Measurements from ENCODE around the gene PRKAG1. TPM values are rescaled to one million over a fixed set of nuclear protein-coding genes. Genes with fewer than 3 reads are reported as not detected.
A peak's percentile ranks its signal among the peaks of the same experiment; 100 is the strongest.

Gene PRKAG1
- total RNA-seq, 2 donors from 2014 or later = 27.6 to 38.1 TPM

GRCh38 chr12:49061157-49061650 is 42.6 kb upstream of the PRKAG1 start:
- H3K4me1 Mint-ChIP-seq = peaks cover 35% of the 10 kb centered on the region
- H3K27ac ChIP-seq (ENCODE audit: low read depth, low read length) = peak overlapping the region; percentile 36
- H3K9me3 Mint-ChIP-seq = no peaks in the 10 kb centered on the region
- no peak for TF ChIP-seq CTCF (conservative IDR thresholded peaks at IDR 0.05)
- no peaks in the 10 kb centered on the region for H3K27me3 Mint-ChIP-seq (ENCODE audit: insufficient read depth)
- H3K4me3 ChIP-seq (ENCODE audit: low read length) = peak overlapping the region; percentile 89
- no peaks in the 10 kb centered on the region for H3K36me3 Mint-ChIP-seq (ENCODE audit: low read depth)
- H3K9me3 ChIP-seq (ENCODE audit: control insufficient read depth, low read length) = no peaks in the 10 kb centered on the region
- H3K36me3 ChIP-seq (ENCODE audit: control insufficient read depth, insufficient read depth, low read length) = no peaks in the 10 kb centered on the region
- H3K9ac ChIP-seq (ENCODE audit: extremely low read depth, low read length, poor library complexity, severe bottlenecking) = peak overlapping the region; percentile 92
- peak overlapping the region; percentile 99 for H3K27ac Mint-ChIP-seq
- H3K4me3 Mint-ChIP-seq = peak overlapping the region; percentile 96
- peaks cover 4% of the 10 kb centered on the region for H3K4me1 ChIP-seq (ENCODE audit: control insufficient read depth, insufficient read depth, low read length)
- 7 to 21% methylated on average over 9 to 16 of the region's 16 CpGs for WGBS, 2 experiments (ENCODE audit: insufficient coverage in 1 of 2, insufficient read length in 1 of 2)
- no peaks in the 10 kb centered on the region for H3K27me3 ChIP-seq (ENCODE audit: control insufficient read depth, insufficient read depth, low read length, poor library complexity, severe bottlenecking)
- no peak for DNase-seq

GRCh38 chr12:49060237-49061156 is 41.9 kb upstream of the PRKAG1 start, which contains the start of gene KMT2D:
TSS of gene KMT2D (minus strand) at chr12:49060794. CDS start at chr12:49055324, 5,470 bp downstream.
- peak; percentile 60 for TF ChIP-seq CTCF (conservative IDR thresholded peaks at IDR 0.05)
- 0 to 1% methylated on average over 25 to 74 of the region's 74 CpGs for WGBS, 2 experiments (ENCODE audit: insufficient coverage in 1 of 2, insufficient read length in 1 of 2)
- DNase-seq = peak; percentile 98
- peaks cover 5% of the 10 kb centered on the region for H3K36me3 Mint-ChIP-seq (ENCODE audit: low read depth)
- Histone ChIP-seq H3K36me3 (ENCODE audit: control insufficient read depth, insufficient read depth, low read length) (no peaks in the 10 kb centered on the region), H3K27me3 (ENCODE audit: control insufficient read depth, insufficient read depth, low read length, poor library complexity, severe bottlenecking) (no peaks in the 10 kb centered on the region), H3K9me3 (ENCODE audit: control insufficient read depth, low read length) (no peaks in the 10 kb centered on the region), H3K27ac (ENCODE audit: low read depth, low read length) (peak within 1 kb of the TSS; percentile 94), H3K4me1 (ENCODE audit: control insufficient read depth, insufficient read depth, low read length) (peaks cover 4% of the 10 kb centered on the region), H3K9ac (ENCODE audit: extremely low read depth, low read length, poor library complexity, severe bottlenecking) (peak within 1 kb of the TSS; percentile 92), H3K4me3 (ENCODE audit: low read length) (peak within 1 kb of the TSS; percentile 89)
- peaks cover 42% of the 10 kb centered on the region for H3K4me1 Mint-ChIP-seq
- H3K4me3 Mint-ChIP-seq = peak within 1 kb of the TSS; percentile 96
- H3K27me3 Mint-ChIP-seq (ENCODE audit: insufficient read depth) = no peaks in the 10 kb centered on the region
- no peaks in the 10 kb centered on the region for H3K9me3 Mint-ChIP-seq
- peak within 1 kb of the TSS; percentile 99 for H3K27ac Mint-ChIP-seq

- TF ChIP-seq CTCF (conservative IDR thresholded peaks at IDR 0.05) = no peak
- DNase-seq = peak; percentile 67
- Histone ChIP-seq H3K36me3 (ENCODE audit: control insufficient read depth, insufficient read depth, low read length) (peaks cover 9% of the 10 kb centered on the region), H3K4me3 (ENCODE audit: low read length) (peak overlapping the region; percentile 89), H3K27ac (ENCODE audit: low read depth, low read length) (peak overlapping the region; percentile 94), H3K9ac (ENCODE audit: extremely low read depth, low read length, poor library complexity, severe bottlenecking) (peak overlapping the region; percentile 92), H3K9me3 (ENCODE audit: control insufficient read depth, low read length) (no peaks in the 10 kb centered on the region), H3K27me3 (ENCODE audit: control insufficient read depth, insufficient read depth, low read length, poor library complexity, severe bottlenecking) (no peaks in the 10 kb centered on the region), H3K4me1 (ENCODE audit: control insufficient read depth, insufficient read depth, low read length) (peaks cover 4% of the 10 kb centered on the region)
- Mint-ChIP-seq H3K9me3 (no peaks in the 10 kb centered on the region), H3K4me1 (peaks cover 43% of the 10 kb centered on the region), H3K27ac (peak overlapping the region; percentile 93), H3K4me3 (peak overlapping the region; percentile 96), H3K36me3 (ENCODE audit: low read depth) (peaks cover 15% of the 10 kb centered on the region), H3K27me3 (ENCODE audit: insufficient read depth) (no peaks in the 10 kb centered on the region)
- WGBS, 2 experiments (ENCODE audit: insufficient coverage in 1 of 2, insufficient read length in 1 of 2) = 0% methylated on average over 14 to 70 of the region's 70 CpGs
Observed at GRCh38 chr12:49059299-49060171, 41.0 kb upstream of the PRKAG1 start.
